Liver (tissue), 9 donors: ENCODE measurements around the gene GUCY1A2. TPM values are rescaled to one million over a fixed set of nuclear protein-coding genes. Genes with fewer than 3 reads are reported as not detected.

Experiments
- DNase-seq: peaks from one replicate; pipeline ENCODE4 v3.0.0-alpha.2; 2017; ENCODE audit warnings: low spot score
- H3K27ac ChIP-seq, 2 donors: one replicate each; pipeline ENCODE4 v1.7.0; 2013; ENCODE audit warnings: inconsistent platforms in 2 of 2, low read length in 2 of 2, control low read depth in 1 of 2, low read depth in 1 of 2, mild to moderate bottlenecking in 1 of 2
- H3K27me3 ChIP-seq, 4 donors: one replicate each; pipeline versions ENCODE4 v1.6.1 to v1.7.0; 2013; ENCODE audit warnings: low read length in 3 of 4, inconsistent platforms in 1 of 4, mild to moderate bottlenecking in 1 of 4, moderate library complexity in 1 of 4; ENCODE audit not compliant: control insufficient read depth in 4 of 4, insufficient read depth in 4 of 4
- H3K36me3 ChIP-seq, 4 donors: one replicate each; pipeline versions ENCODE4 v1.6.1 to v1.7.0; 2013; ENCODE audit warnings: low read length in 3 of 4, mild to moderate bottlenecking in 3 of 4, low read depth in 1 of 4, moderate library complexity in 1 of 4; ENCODE audit not compliant: control insufficient read depth in 4 of 4, insufficient read depth in 3 of 4
- H3K4me1 ChIP-seq, 4 donors: one replicate each; pipeline versions ENCODE4 v1.6.1 to v1.7.0; 2013; ENCODE audit warnings: low read length in 3 of 4, mild to moderate bottlenecking in 3 of 4, moderate library complexity in 1 of 4; ENCODE audit not compliant: control insufficient read depth in 4 of 4, insufficient read depth in 4 of 4
- H3K4me3 ChIP-seq, 3 donors: one replicate each; pipeline versions ENCODE4 v1.6.1 to v1.7.0; 2013; ENCODE audit warnings: low read length in 3 of 3, control low read depth in 1 of 3, low read depth in 1 of 3, mild to moderate bottlenecking in 1 of 3
- H3K9ac ChIP-seq, 2 donors: one replicate each; pipeline ENCODE4 v1.7.0; 2013; ENCODE audit warnings: low read length in 2 of 2, mild to moderate bottlenecking in 2 of 2, moderate library complexity in 2 of 2, control low read depth in 1 of 2, low read depth in 1 of 2
- H3K9me3 ChIP-seq, 4 donors: one replicate each; pipeline versions ENCODE4 v1.6.1 to v1.7.0; 2013; ENCODE audit warnings: low read length in 3 of 4; ENCODE audit not compliant: control insufficient read depth in 4 of 4
- EGR1 ChIP-seq, 2 donors: IDR thresholded peaks; 2 replicates each; pipeline ENCODE4 v1.6.1; 2016 to 2018; ENCODE audit warnings: antibody characterized with exemption in 2 of 2, low read depth in 2 of 2
- FOXA1 ChIP-seq: IDR thresholded peaks from 2 replicates; pipeline ENCODE4 v1.6.1; 2016; ENCODE audit warnings: antibody characterized with exemption
- FOXA2 ChIP-seq: IDR thresholded peaks from 2 replicates; pipeline ENCODE4 v1.6.1; 2016; ENCODE audit warnings: antibody characterized with exemption
- GABPA ChIP-seq, 2 donors: IDR thresholded peaks in 1 of 2; conservative IDR thresholded peaks in 1 of 2; 2 replicates each; pipeline ENCODE4 v1.6.1; 2016; ENCODE audit warnings: antibody characterized with exemption in 2 of 2, mild to moderate bottlenecking in 1 of 2, moderate library complexity in 1 of 2
- HNF4A ChIP-seq, 2 donors: conservative IDR thresholded peaks; 2 replicates each; pipeline ENCODE4 v1.6.1; 2016; ENCODE audit warnings: antibody characterized with exemption in 2 of 2, mild to moderate bottlenecking in 2 of 2
- HNF4G ChIP-seq: IDR thresholded peaks from 2 replicates; pipeline ENCODE4 v1.6.1; 2016; ENCODE audit warnings: antibody characterized with exemption
- JUND ChIP-seq, 2 donors: IDR thresholded peaks; 2 replicates each; pipeline ENCODE4 v1.6.1; 2016; ENCODE audit warnings: antibody characterized with exemption in 2 of 2
- NR2F2 ChIP-seq: IDR thresholded peaks from 2 replicates; pipeline ENCODE4 v1.6.1; 2016; ENCODE audit warnings: antibody characterized with exemption
- RXRA ChIP-seq, 2 donors: IDR thresholded peaks; 2 replicates each; pipeline ENCODE4 v1.6.1; 2017 to 2018; ENCODE audit warnings: antibody characterized with exemption in 2 of 2, mild to moderate bottlenecking in 1 of 2
- SP1 ChIP-seq: IDR thresholded peaks from 2 replicates; pipeline ENCODE4 v1.6.1; 2018; ENCODE audit warnings: antibody characterized with exemption, mild to moderate bottlenecking
- TAF1 ChIP-seq: conservative IDR thresholded peaks from 2 replicates; pipeline ENCODE4 v1.6.1; 2016; ENCODE audit warnings: antibody characterized with exemption, mild to moderate bottlenecking
- YY1 ChIP-seq: IDR thresholded peaks from 2 replicates; pipeline ENCODE4 v1.6.1; 2016; ENCODE audit warnings: antibody characterized with exemption, mild to moderate bottlenecking
- WGBS: extraction: QIAGEN DNeasy Blood & Tissue Kit; methylation state at CpG from one replicate; pipeline ENCODE4 v1.1.7; 2013; 5-methylcytosine and 5-hydroxymethylcytosine counted together
- polyA plus RNA-seq, 2 donors: library from polyadenylated mRNA; stranded (reverse) in 1 of 2; unstranded in 1 of 2; fragments of 200-250 nt in 1 of 2; fragments of >200 nt in 1 of 2; fragmentation: Nextera tagmentation in 1 of 2; extraction: Ambion mirVana in 1 of 2; gene quantifications; one replicate each; pipeline versions ENCODE4 v1.2.1 to v1.2.3, GENCODE V29; 2013 to 2015
- total RNA-seq, 2 donors: library from RNA; depleted of rRNA; stranded (reverse); fragments of >200 nt; gene quantifications; one replicate each; pipeline ENCODE4 v1.2.3, GENCODE V29; 2014
- TF ChIP-seq, protein P1 (sequence below): fragments of 150-350 bp; IDR thresholded peaks from 2 replicates; pipeline ENCODE4 v1.5.1; 2017; ENCODE audit warnings: improper control_type of control experiment, low read depth, low read length; ENCODE audit not compliant: missing input control
- TF ChIP-seq, protein P2 (sequence below): IDR thresholded peaks from 2 replicates; pipeline ENCODE4 v1.6.1; 2016; ENCODE audit warnings: antibody characterized with exemption
- TF ChIP-seq, protein P3 (sequence below): IDR thresholded peaks from 2 replicates; pipeline ENCODE4 v1.6.1; 2016; ENCODE audit warnings: antibody characterized with exemption, mild to moderate bottlenecking
- TF ChIP-seq, protein P4 (sequence below): IDR thresholded peaks from 2 replicates; pipeline ENCODE4 v1.6.1; 2016; ENCODE audit warnings: antibody characterized with exemption
- TF ChIP-seq, protein P5 (sequence below): IDR thresholded peaks from 2 replicates; pipeline ENCODE4 v1.6.1; 2016; ENCODE audit warnings: antibody characterized with exemption
- donor health status: healthy.
- donor health status: healthy.
- donor health status: healthy.
- donor health status: healthy.
- donor health status: healthy.

GUCY1A2 gene
- total and polyA plus RNA-seq, 4 donors: 0.55 to 4.4 (median 1.7) TPM

DNA sequence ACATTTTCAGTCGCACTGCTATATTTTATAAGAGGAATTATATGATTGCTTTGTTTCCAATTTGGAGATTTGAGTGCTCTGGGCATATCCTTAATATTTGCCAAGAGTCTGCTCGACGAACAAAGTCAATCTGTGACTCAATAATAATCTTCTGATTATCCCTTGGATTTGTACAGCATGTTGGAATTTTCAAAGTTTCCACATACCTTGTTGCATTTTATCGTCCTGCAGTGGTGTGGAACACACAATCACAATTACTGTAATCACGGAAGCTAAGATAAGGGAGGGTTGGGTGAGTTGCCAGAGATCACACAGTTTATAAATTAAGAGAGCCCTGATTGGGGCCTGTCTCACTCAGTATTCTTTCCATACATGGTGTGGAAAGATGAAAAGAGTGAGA, 189.3 kb downstream of the GUCY1A2 start:
- no peak overlapping the region for H3K27ac ChIP-seq
- no peaks in the 10 kb centered on the region for H3K27me3 ChIP-seq
- no peaks in the 10 kb centered on the region for H3K4me1 ChIP-seq
- no peak for DNase-seq
- H3K36me3 ChIP-seq: no peaks in the 10 kb centered on the region
- no peak overlapping the region for H3K9ac ChIP-seq
- peaks cover 0 to 2% (median 0%) of the 10 kb centered on the region in 4 donors for H3K9me3 ChIP-seq
- TF ChIP-seq SP1 (no peak), HNF4G (no peak), TAF1 (no peak), YY1 (no peak)
- TF ChIP-seq, protein P1, sequence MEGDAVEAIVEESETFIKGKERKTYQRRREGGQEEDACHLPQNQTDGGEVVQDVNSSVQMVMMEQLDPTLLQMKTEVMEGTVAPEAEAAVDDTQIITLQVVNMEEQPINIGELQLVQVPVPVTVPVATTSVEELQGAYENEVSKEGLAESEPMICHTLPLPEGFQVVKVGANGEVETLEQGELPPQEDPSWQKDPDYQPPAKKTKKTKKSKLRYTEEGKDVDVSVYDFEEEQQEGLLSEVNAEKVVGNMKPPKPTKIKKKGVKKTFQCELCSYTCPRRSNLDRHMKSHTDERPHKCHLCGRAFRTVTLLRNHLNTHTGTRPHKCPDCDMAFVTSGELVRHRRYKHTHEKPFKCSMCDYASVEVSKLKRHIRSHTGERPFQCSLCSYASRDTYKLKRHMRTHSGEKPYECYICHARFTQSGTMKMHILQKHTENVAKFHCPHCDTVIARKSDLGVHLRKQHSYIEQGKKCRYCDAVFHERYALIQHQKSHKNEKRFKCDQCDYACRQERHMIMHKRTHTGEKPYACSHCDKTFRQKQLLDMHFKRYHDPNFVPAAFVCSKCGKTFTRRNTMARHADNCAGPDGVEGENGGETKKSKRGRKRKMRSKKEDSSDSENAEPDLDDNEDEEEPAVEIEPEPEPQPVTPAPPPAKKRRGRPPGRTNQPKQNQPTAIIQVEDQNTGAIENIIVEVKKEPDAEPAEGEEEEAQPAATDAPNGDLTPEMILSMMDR: no peak
- TF ChIP-seq, protein P2, sequence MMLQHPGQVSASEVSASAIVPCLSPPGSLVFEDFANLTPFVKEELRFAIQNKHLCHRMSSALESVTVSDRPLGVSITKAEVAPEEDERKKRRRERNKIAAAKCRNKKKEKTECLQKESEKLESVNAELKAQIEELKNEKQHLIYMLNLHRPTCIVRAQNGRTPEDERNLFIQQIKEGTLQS: no peak
- TF ChIP-seq, protein P3, sequence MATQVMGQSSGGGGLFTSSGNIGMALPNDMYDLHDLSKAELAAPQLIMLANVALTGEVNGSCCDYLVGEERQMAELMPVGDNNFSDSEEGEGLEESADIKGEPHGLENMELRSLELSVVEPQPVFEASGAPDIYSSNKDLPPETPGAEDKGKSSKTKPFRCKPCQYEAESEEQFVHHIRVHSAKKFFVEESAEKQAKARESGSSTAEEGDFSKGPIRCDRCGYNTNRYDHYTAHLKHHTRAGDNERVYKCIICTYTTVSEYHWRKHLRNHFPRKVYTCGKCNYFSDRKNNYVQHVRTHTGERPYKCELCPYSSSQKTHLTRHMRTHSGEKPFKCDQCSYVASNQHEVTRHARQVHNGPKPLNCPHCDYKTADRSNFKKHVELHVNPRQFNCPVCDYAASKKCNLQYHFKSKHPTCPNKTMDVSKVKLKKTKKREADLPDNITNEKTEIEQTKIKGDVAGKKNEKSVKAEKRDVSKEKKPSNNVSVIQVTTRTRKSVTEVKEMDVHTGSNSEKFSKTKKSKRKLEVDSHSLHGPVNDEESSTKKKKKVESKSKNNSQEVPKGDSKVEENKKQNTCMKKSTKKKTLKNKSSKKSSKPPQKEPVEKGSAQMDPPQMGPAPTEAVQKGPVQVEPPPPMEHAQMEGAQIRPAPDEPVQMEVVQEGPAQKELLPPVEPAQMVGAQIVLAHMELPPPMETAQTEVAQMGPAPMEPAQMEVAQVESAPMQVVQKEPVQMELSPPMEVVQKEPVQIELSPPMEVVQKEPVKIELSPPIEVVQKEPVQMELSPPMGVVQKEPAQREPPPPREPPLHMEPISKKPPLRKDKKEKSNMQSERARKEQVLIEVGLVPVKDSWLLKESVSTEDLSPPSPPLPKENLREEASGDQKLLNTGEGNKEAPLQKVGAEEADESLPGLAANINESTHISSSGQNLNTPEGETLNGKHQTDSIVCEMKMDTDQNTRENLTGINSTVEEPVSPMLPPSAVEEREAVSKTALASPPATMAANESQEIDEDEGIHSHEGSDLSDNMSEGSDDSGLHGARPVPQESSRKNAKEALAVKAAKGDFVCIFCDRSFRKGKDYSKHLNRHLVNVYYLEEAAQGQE: no peak
- no peak overlapping the region for H3K4me3 ChIP-seq
- 74% methylated on average over 5 of the region's 5 CpGs for WGBS

DNA sequence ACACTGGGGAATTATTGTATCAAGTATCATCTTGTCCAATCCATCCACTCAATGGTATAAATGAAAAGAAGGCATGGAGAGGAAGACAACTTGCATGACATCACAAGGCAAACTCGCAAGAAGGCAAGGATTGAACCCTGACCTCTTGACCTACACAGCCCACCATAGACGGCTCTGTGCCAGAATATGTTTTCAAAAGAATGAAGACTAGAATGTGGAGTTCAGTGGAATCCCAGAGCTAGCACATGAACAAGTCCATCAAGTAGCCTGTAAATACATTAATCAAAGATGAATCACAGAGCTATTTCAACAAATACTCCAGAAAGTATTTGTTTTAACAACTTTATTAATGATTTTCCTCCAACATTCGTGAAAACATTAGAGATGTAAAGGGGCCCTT, 189.7 kb downstream of the GUCY1A2 start:
- H3K27ac ChIP-seq: no peak overlapping the region
- H3K36me3 ChIP-seq: no peaks in the 10 kb centered on the region
- H3K9ac ChIP-seq: no peak overlapping the region
- 63% methylated on average over 3 of the region's 3 CpGs for WGBS
- TF ChIP-seq FOXA1 (no peak), GABPA (IDR thresholded peaks at IDR 0.05 in 1 of 2, conservative IDR thresholded peaks at IDR 0.05 in 1 of 2) (no peak), RXRA (IDR thresholded peaks at IDR 0.05) (no peak), FOXA2 (no peak), NR2F2 (no peak), YY1 (no peak), JUND (IDR thresholded peaks at IDR 0.05) (no peak), TAF1 (no peak), HNF4G (no peak), EGR1 (IDR thresholded peaks at IDR 0.05; ENCODE audit: low read depth in 2 of 2) (no peak), SP1 (no peak), HNF4A (conservative IDR thresholded peaks at IDR 0.05) (no peak)
- TF ChIP-seq, protein P1: no peak
- TF ChIP-seq, protein P4, sequence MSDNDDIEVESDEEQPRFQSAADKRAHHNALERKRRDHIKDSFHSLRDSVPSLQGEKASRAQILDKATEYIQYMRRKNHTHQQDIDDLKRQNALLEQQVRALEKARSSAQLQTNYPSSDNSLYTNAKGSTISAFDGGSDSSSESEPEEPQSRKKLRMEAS: no peak
- TF ChIP-seq, protein P5, sequence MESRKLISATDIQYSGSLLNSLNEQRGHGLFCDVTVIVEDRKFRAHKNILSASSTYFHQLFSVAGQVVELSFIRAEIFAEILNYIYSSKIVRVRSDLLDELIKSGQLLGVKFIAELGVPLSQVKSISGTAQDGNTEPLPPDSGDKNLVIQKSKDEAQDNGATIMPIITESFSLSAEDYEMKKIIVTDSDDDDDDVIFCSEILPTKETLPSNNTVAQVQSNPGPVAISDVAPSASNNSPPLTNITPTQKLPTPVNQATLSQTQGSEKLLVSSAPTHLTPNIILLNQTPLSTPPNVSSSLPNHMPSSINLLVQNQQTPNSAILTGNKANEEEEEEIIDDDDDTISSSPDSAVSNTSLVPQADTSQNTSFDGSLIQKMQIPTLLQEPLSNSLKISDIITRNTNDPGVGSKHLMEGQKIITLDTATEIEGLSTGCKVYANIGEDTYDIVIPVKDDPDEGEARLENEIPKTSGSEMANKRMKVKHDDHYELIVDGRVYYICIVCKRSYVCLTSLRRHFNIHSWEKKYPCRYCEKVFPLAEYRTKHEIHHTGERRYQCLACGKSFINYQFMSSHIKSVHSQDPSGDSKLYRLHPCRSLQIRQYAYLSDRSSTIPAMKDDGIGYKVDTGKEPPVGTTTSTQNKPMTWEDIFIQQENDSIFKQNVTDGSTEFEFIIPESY: no peak
- TF ChIP-seq, protein P3: no peak
- DNase-seq: no peak
- no peak overlapping the region for H3K4me3 ChIP-seq
- no peaks in the 10 kb centered on the region for H3K27me3 ChIP-seq
- H3K4me1 ChIP-seq: no peaks in the 10 kb centered on the region
- H3K9me3 ChIP-seq: peaks cover 0 to 2% (median 0%) of the 10 kb centered on the region in 4 donors
